GM18519 (cell line): ENCODE measurements around the gene RPS28.

Experiments used
- ATAC-seq: cut with Tn5 transposase; IDR thresholded peaks from one replicate; pipeline ENCODE4 v1.9.1; 2021; ENCODE audit warnings: mild to moderate bottlenecking, moderate library complexity; ENCODE audit not compliant: unreplicated experiment, low FRiP score

Gene RPS28

GRCh38 chr19:8370176-8371010, 49.1 kb downstream of the RPS28 start:
- no peak for ATAC-seq

DNA sequence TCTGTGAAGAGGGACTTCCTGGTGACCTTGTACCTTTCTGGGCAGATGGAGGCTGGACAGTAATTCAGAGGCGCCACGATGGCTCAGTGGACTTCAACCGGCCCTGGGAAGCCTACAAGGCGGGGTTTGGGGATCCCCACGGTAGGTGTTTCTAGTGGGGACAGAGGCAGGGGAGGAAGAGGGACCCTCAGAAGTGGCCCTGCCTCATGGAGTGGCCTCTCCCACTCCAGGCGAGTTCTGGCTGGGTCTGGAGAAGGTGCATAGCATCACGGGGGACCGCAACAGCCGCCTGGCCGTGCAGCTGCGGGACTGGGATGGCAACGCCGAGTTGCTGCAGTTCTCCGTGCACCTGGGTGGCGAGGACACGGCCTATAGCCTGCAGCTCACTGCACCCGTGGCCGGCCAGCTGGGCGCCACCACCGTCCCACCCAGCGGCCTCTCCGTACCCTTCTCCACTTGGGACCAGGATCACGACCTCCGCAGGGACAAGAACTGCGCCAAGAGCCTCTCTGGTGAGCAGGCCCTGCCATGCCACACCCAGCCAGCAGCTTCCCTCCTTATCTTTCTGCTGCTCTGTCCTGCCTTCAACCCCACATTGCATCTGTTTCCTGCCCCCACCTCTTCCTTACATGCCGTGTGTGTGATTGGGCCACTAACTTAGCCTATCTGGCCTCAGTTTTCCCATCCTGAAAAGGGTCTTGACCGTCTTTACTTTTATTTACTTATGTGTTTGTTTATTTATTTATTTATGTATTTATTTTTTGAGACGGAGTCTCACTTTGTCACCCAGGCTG, 49.9 kb downstream of the RPS28 start:
- ATAC-seq: no peak
